ENCODE data around the gene GGN. TPM values are rescaled to one million over a fixed set of nuclear protein-coding genes. Genes with fewer than 3 reads are reported as not detected.

The GGN gene
- total RNA-seq, 3 donors from 2014 or later = 0.12 to 0.20 TPM; not detected in 1

DNA sequence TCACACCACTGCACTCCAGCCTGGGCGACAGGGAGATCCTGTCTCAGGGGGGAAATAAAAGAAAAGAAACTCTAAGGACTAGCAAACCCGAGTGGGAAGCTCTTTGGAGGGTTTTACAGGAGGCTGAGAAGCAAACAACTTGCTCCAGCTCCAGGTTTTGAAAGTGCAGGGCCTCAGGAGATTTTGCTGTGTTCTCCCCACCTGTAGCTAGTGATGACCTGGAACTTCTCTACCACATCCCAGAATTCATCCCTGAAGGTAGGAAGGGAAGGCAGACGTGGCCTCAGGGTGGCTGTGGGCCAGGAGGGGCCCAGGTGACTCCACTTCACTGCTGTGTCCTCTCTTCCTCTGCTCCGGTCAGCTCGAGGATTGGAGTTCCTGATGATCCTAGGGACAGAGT, 29.8 kb downstream of the GGN start:
- no peak overlapping the region for H3K4me3 ChIP-seq

DNA sequence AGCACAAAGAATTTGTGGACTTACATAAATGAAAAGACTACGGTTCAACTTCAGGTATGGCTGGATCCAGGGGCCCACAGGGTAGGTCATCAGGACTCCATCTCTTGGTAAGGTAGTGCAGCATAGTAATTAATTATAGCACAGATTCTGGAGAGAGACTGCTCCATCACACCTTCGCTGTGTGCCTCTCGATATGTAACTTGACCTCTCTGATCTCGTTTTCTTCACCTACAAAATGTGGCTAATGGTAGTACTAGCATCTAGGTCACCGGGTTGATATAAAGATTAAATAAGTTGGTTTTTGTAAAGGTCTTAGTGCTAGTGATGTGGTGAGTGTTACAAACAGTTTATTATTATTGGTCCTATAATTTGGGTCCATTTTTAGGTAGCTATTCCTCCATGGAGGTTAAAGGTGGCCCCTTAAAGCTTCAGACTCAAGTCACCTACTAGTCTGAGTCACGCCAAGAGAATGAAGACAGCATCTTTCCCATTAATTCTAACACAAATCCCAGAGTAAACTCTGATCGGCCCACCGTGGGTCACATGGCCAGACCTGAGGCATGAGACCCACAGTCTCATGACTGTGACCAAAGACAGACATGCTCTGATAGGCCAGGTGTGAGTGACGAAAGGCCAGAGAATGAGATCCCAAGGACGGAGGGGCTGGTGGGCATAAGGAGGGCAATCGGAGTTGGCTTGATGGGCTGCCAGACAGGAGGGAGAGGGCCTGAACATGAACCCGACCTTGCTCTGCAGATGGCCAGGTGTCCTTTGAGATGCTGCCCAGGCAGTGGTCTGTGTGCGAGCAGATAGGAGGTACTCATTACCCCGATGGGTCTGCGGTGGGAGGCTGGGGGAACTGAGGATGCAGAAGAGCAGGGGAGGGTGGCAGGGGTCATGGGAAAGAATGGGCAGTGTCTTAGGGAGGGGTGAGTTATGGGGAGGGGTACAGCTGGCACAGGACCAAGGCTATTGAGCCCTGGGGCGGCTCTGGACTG, 31.8 kb downstream of the GGN start:
- TF ChIP-seq, protein P1, sequence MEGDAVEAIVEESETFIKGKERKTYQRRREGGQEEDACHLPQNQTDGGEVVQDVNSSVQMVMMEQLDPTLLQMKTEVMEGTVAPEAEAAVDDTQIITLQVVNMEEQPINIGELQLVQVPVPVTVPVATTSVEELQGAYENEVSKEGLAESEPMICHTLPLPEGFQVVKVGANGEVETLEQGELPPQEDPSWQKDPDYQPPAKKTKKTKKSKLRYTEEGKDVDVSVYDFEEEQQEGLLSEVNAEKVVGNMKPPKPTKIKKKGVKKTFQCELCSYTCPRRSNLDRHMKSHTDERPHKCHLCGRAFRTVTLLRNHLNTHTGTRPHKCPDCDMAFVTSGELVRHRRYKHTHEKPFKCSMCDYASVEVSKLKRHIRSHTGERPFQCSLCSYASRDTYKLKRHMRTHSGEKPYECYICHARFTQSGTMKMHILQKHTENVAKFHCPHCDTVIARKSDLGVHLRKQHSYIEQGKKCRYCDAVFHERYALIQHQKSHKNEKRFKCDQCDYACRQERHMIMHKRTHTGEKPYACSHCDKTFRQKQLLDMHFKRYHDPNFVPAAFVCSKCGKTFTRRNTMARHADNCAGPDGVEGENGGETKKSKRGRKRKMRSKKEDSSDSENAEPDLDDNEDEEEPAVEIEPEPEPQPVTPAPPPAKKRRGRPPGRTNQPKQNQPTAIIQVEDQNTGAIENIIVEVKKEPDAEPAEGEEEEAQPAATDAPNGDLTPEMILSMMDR (IDR thresholded peaks at IDR 0.05) = no peak
- intact Hi-C loops (cut with DNase I, micrococcal nuclease) = no loop called here
- Histone ChIP-seq H3K36me3 (ENCODE audit: low read depth) (no peaks in the 10 kb centered on the region), H3K4me3 (no peak overlapping the region), H3K4me1 (ENCODE audit: low read depth) (no peaks in the 10 kb centered on the region), H3K9me3 (no peaks in the 10 kb centered on the region)
- ATAC-seq (no peak), DNase-seq (no peak)

More for the DNA sequence above, 29.8 kb downstream of the GGN start:
- Histone ChIP-seq H3K36me3 (ENCODE audit: low read depth) (no peaks in the 10 kb centered on the region), H3K9me3 (no peaks in the 10 kb centered on the region), H3K4me1 (ENCODE audit: low read depth) (peaks cover 11% of the 10 kb centered on the region)
- DNase-seq (no peak), ATAC-seq (no peak)
- intact Hi-C loops (cut with DNase I, micrococcal nuclease) = no loop called here
- TF ChIP-seq, protein P1 (IDR thresholded peaks at IDR 0.05) = no peak

DNA sequence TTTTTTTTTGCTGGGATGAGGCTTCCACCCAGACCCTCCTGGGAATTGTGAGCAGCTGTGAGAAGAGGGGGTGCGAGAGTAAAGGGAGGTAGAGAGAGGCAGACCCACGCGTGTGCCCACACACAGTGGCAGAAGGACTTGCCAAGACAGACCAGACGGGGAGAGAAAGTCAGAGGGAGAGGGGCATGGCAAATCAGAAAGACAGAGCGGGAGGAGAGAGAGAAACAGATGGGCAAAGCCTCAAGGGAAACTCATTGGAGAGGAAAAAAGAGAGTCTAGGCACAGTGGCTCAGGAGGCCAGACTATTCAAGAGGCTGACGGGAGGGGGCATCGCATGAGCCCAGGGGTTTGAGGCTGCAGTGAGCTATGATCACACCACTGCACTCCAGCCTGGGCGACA, 35.2 kb downstream of the GGN start:
- no peak for DNase-seq
- Histone ChIP-seq H3K36me3 (ENCODE audit: low read depth) (no peaks in the 10 kb centered on the region), H3K9me3 (no peaks in the 10 kb centered on the region), H3K4me3 (no peak overlapping the region), H3K4me1 (ENCODE audit: low read depth) (no peaks in the 10 kb centered on the region)
- ATAC-seq = no peak
- intact Hi-C loops (cut with DNase I, micrococcal nuclease) = no loop called here
- TF ChIP-seq, protein P1 (IDR thresholded peaks at IDR 0.05) = no peak

DNA sequence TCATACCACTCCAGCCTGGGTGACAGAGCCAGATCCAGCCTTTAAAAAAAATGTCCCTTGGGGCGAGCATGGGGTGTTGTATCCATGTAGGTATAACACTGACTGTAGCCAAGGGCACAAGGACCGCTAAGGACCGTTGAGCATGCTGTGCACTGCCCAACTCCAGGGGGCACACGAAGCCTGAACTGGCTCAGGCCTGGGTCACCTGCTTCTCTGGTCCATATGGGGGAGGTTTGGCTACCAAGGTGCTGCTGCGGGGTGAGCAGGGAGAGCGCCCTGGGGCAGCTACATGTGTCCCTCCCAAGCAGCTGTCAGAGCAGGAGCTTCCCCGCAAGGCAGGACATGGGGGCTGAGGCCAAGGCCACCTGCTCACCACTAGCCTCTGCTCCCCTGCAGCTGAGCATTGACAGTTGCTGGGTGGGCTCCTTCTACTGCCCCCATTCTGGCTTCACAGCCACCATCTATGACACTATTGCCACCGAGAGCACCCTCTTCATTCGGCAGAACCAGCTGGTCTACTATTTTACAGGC, 35.9 kb downstream of the GGN start:
- DNase-seq (no peak), ATAC-seq (no peak)
- Histone ChIP-seq H3K4me1 (ENCODE audit: low read depth) (no peaks in the 10 kb centered on the region), H3K9me3 (no peaks in the 10 kb centered on the region), H3K4me3 (no peak overlapping the region), H3K36me3 (ENCODE audit: low read depth) (no peaks in the 10 kb centered on the region)
- TF ChIP-seq, protein P1 (IDR thresholded peaks at IDR 0.05) = no peak
- intact Hi-C loops (cut with DNase I, micrococcal nuclease) = no loop called here

DNA sequence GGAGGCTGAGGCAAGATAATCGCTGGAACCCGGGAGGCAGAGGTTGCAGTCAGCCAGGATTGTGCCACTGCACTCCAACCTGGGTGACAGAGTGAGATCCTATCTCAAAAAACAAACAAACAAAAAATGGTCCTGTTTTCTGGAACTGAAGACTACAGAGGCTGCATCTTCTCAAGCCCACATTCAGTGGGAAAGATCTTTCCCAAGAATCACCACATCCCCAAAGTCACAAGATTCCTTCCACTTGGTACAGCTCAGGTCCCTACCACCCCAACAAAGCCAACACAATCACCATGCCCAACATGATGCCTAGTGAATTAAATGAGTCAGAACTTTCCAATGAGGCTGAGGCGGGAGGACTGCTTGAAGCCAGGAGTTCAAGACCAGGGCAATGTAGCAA, 37.0 kb downstream of the GGN start:
- no peaks in the 10 kb centered on the region for H3K9me3 ChIP-seq
- no peak for DNase-seq
- TF ChIP-seq, protein P1 (IDR thresholded peaks at IDR 0.05) = no peak
- H3K4me1 ChIP-seq (ENCODE audit: low read depth) = no peaks in the 10 kb centered on the region
- H3K4me3 ChIP-seq = no peak overlapping the region
- intact Hi-C loops (cut with DNase I, micrococcal nuclease) = no loop called here
- H3K36me3 ChIP-seq (ENCODE audit: low read depth) = no peaks in the 10 kb centered on the region
- no peak for ATAC-seq
